A673 (cell line): ENCODE data around the gene PCDHA7.

Source experiments
- EZH2 ChIP-seq: fragments of 200-600 bp; sonication (generic); IDR thresholded peaks from 2 replicates; pipeline ENCODE4 v1.6.1; 2017; ENCODE audit warnings: borderline replicate concordance, low read depth, mild to moderate bottlenecking, mixed read lengths, antibody characterized with exemption, low read length; ENCODE audit not compliant: poor library complexity, severe bottlenecking
- TF ChIP-seq, protein P1 (sequence below): fragments of 300-800, 200-600 bp; sonication (generic); conservative IDR thresholded peaks from 2 replicates; pipeline ENCODE4 v1.5.1; 2017; ENCODE audit warnings: low read depth, mild to moderate bottlenecking, antibody characterized with exemption, low read length, moderate library complexity, mixed read lengths

DNA sequence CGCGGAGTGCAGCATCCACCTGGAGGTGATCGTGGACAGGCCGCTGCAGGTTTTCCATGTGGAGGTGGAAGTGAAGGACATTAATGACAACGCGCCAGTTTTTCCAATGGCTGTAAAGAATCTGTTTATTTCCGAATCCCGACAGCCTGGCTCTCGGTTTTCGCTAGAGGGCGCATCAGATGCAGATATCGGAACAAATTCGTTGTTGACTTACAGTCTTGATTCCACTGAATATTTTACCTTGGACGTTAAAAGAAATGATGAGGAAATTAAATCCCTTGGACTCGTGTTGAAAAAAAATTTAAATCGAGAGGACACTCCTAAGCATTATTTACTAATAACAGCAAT, 32.6 kb upstream of the PCDHA7 start:
- TF ChIP-seq, protein P1, sequence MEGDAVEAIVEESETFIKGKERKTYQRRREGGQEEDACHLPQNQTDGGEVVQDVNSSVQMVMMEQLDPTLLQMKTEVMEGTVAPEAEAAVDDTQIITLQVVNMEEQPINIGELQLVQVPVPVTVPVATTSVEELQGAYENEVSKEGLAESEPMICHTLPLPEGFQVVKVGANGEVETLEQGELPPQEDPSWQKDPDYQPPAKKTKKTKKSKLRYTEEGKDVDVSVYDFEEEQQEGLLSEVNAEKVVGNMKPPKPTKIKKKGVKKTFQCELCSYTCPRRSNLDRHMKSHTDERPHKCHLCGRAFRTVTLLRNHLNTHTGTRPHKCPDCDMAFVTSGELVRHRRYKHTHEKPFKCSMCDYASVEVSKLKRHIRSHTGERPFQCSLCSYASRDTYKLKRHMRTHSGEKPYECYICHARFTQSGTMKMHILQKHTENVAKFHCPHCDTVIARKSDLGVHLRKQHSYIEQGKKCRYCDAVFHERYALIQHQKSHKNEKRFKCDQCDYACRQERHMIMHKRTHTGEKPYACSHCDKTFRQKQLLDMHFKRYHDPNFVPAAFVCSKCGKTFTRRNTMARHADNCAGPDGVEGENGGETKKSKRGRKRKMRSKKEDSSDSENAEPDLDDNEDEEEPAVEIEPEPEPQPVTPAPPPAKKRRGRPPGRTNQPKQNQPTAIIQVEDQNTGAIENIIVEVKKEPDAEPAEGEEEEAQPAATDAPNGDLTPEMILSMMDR, result peak; percentile 65
- TF ChIP-seq EZH2, result no peak
